ENCODE data around the gene KLHL25.

GRCh38 chr15:85753261-85753660 lies 41.5 kb downstream of the KLHL25 start:
- TF ChIP-seq POLR2AphosphoS5 (IDR thresholded peaks at IDR 0.05) (no peak), POLR2A (IDR thresholded peaks at IDR 0.05) (no peak), CTCF (IDR thresholded peaks at IDR 0.05) (no peak)
